ENCODE data around the gene VAX1. TPM values are rescaled to one million over a fixed set of nuclear protein-coding genes. Genes with fewer than 3 reads are reported as not detected.

Gene VAX1
- total and polyA plus RNA-seq, 2 donors (not counting 1 experiment from before 2014, with no cell fraction given) = not detected

GRCh38 chr10:117178190-117178589, 40.1 kb upstream of the VAX1 start:
- Mint-ChIP-seq H3K27ac (no peak overlapping the region), H3K4me3 (no peak overlapping the region), H3K4me1 (peaks cover 16% of the 10 kb centered on the region), H3K9me3 (ENCODE audit: insufficient read depth) (no peaks in the 10 kb centered on the region), H3K27me3 (peaks cover 31% of the 10 kb centered on the region)
- ATAC-seq (ENCODE audit: low read depth) (no peak), DNase-seq (no peak)
- TF ChIP-seq EZH2 (IDR thresholded peaks at IDR 0.05; ENCODE audit: borderline replicate concordance, insufficient read depth, low read depth, low read length, poor library complexity, severe bottlenecking) = no peak
- TF ChIP-seq, protein P1, sequence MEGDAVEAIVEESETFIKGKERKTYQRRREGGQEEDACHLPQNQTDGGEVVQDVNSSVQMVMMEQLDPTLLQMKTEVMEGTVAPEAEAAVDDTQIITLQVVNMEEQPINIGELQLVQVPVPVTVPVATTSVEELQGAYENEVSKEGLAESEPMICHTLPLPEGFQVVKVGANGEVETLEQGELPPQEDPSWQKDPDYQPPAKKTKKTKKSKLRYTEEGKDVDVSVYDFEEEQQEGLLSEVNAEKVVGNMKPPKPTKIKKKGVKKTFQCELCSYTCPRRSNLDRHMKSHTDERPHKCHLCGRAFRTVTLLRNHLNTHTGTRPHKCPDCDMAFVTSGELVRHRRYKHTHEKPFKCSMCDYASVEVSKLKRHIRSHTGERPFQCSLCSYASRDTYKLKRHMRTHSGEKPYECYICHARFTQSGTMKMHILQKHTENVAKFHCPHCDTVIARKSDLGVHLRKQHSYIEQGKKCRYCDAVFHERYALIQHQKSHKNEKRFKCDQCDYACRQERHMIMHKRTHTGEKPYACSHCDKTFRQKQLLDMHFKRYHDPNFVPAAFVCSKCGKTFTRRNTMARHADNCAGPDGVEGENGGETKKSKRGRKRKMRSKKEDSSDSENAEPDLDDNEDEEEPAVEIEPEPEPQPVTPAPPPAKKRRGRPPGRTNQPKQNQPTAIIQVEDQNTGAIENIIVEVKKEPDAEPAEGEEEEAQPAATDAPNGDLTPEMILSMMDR (IDR thresholded peaks at IDR 0.05) = no peak
- ChIA-PET POLR2A (no interaction called here), CTCF (interaction anchor here (1.4 to 5.6 kb wide), 2 partner anchors 381 to 390 kb away, joined by 5 to 53 read pairs; no protein-coding TSS in a partner anchor)
- peaks cover 0 to 9% (median 1%) of the 10 kb centered on the region in 3 donors for H3K9me3 ChIP-seq (ENCODE audit: control extremely low read depth in 1 of 3, control insufficient read depth in 2 of 3, insufficient read depth in 1 of 3, low read length in 2 of 3)
- no peaks in the 10 kb centered on the region for H4K20me1 ChIP-seq (ENCODE audit: control insufficient read depth, insufficient read depth, low read length, poor library complexity, severe bottlenecking)
- H2AFZ ChIP-seq (ENCODE audit: insufficient read depth, low read depth, low read length, poor library complexity, severe bottlenecking) = no peak overlapping the region
- 63% methylated on average over 2 of the region's 3 CpGs for WGBS (ENCODE audit: insufficient coverage)
- no peak overlapping the region for H3K27ac ChIP-seq (ENCODE audit: low read length in 2 of 2)
- peaks cover 17 to 20% of the 10 kb centered on the region in 2 donors for H3K4me1 ChIP-seq (ENCODE audit: control insufficient read depth in 2 of 2, insufficient read depth in 2 of 2, low read length in 2 of 2)
- H3K36me3 ChIP-seq (replicated peaks in 1 of 2; ENCODE audit: control extremely low read depth in 1 of 2, control insufficient read depth in 1 of 2, extremely low read depth in 1 of 2, insufficient read depth in 2 of 2, low read length in 1 of 2) = no peaks in the 10 kb centered on the region
- H3K9ac ChIP-seq (ENCODE audit: low read length) = no peak overlapping the region
- intact Hi-C loops (cut with micrococcal nuclease) = no loop called here
- H3K4me3 ChIP-seq (ENCODE audit: control extremely low read depth in 1 of 5, extremely low read depth in 1 of 5, insufficient read depth in 1 of 5, low read depth in 2 of 5, low read length in 4 of 5) = no peak overlapping the region
- no peak overlapping the region for H3K4me2 ChIP-seq (replicated peaks; ENCODE audit: low read depth, low read length, poor library complexity, severe bottlenecking)
- H3K79me2 ChIP-seq (ENCODE audit: control insufficient read depth, insufficient read depth, low read length) = no peaks in the 10 kb centered on the region
- peaks cover 0 to 15% (median 2%) of the 10 kb centered on the region in 4 experiments for H3K27me3 ChIP-seq (replicated peaks in 1 of 4; ENCODE audit: control extremely low read depth in 1 of 4, control insufficient read depth in 3 of 4, insufficient read depth in 4 of 4, low read length in 3 of 4)

GRCh38 chr10:117175901-117176534, 37.9 kb upstream of the VAX1 start:
- peaks cover 0 to 34% (median 15%) of the 10 kb centered on the region in 4 experiments for H3K27me3 ChIP-seq (replicated peaks in 1 of 4; ENCODE audit: control extremely low read depth in 1 of 4, control insufficient read depth in 3 of 4, insufficient read depth in 4 of 4, low read length in 3 of 4)
- H3K4me1 Mint-ChIP-seq = peaks cover 16% of the 10 kb centered on the region
- H4K20me1 ChIP-seq (ENCODE audit: control insufficient read depth, insufficient read depth, low read length, poor library complexity, severe bottlenecking) = no peaks in the 10 kb centered on the region
- peak overlapping the region; percentile 91 for H3K4me3 Mint-ChIP-seq
- TF ChIP-seq, protein P1 (IDR thresholded peaks at IDR 0.05) = peak; percentile 73
- no peak for TF ChIP-seq EZH2 (IDR thresholded peaks at IDR 0.05; ENCODE audit: borderline replicate concordance, insufficient read depth, low read depth, low read length, poor library complexity, severe bottlenecking)
- ChIA-PET POLR2A (no interaction called here), CTCF (interaction anchor here (0.6 to 6.2 kb wide), 13 partner anchors 9 to 494 kb away, joined by 3 to 158 read pairs (median 12); no protein-coding TSS in a partner anchor)
- no peaks in the 10 kb centered on the region for H3K36me3 ChIP-seq (replicated peaks in 1 of 2; ENCODE audit: control extremely low read depth in 1 of 2, control insufficient read depth in 1 of 2, extremely low read depth in 1 of 2, insufficient read depth in 2 of 2, low read length in 1 of 2)
- H3K9ac ChIP-seq (ENCODE audit: low read length) = peak overlapping the region; percentile 68
- peaks cover 49% of the 10 kb centered on the region for H3K27me3 Mint-ChIP-seq
- H3K9me3 Mint-ChIP-seq (ENCODE audit: insufficient read depth) = no peaks in the 10 kb centered on the region
- peak overlapping the region; percentile 78 for H3K4me2 ChIP-seq (replicated peaks; ENCODE audit: low read depth, low read length, poor library complexity, severe bottlenecking)
- 9% methylated on average over 8 of the region's 12 CpGs for WGBS (ENCODE audit: insufficient coverage)
- peaks cover 0 to 9% (median 1%) of the 10 kb centered on the region in 3 donors for H3K9me3 ChIP-seq (ENCODE audit: control extremely low read depth in 1 of 3, control insufficient read depth in 2 of 3, insufficient read depth in 1 of 3, low read length in 2 of 3)
- no peak overlapping the region for H3K27ac ChIP-seq (ENCODE audit: low read length in 2 of 2)
- peak overlapping the region; percentile 84 for H2AFZ ChIP-seq (ENCODE audit: insufficient read depth, low read depth, low read length, poor library complexity, severe bottlenecking)
- ATAC-seq (ENCODE audit: low read depth) (peak; percentile 44), DNase-seq (peak; percentile 73)
- H3K79me2 ChIP-seq (ENCODE audit: control insufficient read depth, insufficient read depth, low read length) = no peaks in the 10 kb centered on the region
- H3K4me1 ChIP-seq (ENCODE audit: control insufficient read depth in 2 of 2, insufficient read depth in 2 of 2, low read length in 2 of 2) = peaks cover 17 to 20% of the 10 kb centered on the region in 2 donors
- intact Hi-C loops (cut with micrococcal nuclease) = loop anchor here (1.0 to 2.0 kb wide), 2 partner anchors 379 to 387 kb away; no protein-coding TSS in a partner anchor
- H3K27ac Mint-ChIP-seq = no peak overlapping the region
- peak overlapping the region; percentile 25 to 69 (median 48) for H3K4me3 ChIP-seq (ENCODE audit: control extremely low read depth in 1 of 5, extremely low read depth in 1 of 5, insufficient read depth in 1 of 5, low read depth in 2 of 5, low read length in 4 of 5)
